D721Med (cell line): Measurements from ENCODE around the gene WRAP73.
A peak's percentile ranks its signal among the peaks of the same experiment; 100 is the strongest.

Experiments used
- DNase-seq: peaks from one replicate; pipeline ENCODE4 v3.0.0; 2011; ENCODE audit warnings: low spot score; ENCODE audit not compliant: insufficient read length
- FAIRE-seq: peaks from 2 replicates; lab custom pipeline; 2011; peaks lifted over from hg19 to GRCh38; lab: Jason Lieb, UNC
- TF ChIP-seq, protein P1 (sequence below): IDR thresholded peaks from 2 replicates; pipeline ENCODE4 v1.5.1; 2012; ENCODE audit warnings: mild to moderate bottlenecking, control low read depth; ENCODE audit not compliant: insufficient read depth; ENCODE audit errors: missing control alignments

The WRAP73 gene

DNA sequence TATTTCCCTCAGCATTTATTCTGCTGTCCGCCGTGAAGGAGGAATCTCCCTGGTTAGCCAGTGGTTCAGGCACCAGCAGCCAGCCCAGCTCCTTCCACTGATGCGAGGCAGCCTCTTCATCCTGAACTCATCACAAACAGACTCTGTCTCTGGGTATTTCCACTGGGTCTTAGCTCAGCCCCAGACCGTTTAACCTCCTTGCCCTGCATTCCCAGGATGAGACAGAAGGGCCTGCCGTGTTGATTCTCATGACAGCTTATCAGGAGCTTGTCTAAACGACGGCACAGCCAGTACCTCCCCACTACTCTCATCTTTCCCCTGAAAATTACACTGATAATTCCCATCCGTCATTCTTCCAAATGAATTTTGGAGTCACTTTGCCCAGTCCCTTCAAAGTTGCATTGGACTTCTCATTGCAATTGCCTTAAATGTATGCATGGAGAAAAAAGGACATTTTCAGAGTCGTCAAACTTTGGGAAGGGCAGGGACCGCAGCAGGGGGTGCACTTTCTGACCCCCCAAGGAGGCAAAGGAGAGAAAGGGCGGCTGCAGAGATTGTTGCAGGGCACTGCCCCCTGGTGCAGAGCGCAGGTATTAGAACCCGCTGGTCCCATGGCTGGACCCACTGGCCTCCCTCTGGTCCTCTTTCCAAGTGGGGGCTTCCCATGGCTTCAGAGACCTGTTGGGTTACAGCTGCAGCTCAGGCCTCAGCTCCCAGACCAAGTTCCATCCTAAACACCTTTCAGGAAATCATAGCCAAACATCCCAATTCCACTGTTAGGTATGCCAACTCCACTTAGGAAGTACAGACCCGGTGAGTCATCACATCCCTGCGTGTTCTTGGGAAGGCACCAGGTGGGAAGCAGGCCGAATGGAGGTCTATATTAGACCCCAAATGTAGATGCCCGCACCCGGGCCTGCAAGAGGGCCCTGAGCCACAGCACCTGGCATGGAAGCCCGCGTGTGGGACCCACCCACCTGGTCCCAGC is 34.9 kb downstream of the WRAP73 start:
- DNase-seq: no peak
- TF ChIP-seq, protein P1, sequence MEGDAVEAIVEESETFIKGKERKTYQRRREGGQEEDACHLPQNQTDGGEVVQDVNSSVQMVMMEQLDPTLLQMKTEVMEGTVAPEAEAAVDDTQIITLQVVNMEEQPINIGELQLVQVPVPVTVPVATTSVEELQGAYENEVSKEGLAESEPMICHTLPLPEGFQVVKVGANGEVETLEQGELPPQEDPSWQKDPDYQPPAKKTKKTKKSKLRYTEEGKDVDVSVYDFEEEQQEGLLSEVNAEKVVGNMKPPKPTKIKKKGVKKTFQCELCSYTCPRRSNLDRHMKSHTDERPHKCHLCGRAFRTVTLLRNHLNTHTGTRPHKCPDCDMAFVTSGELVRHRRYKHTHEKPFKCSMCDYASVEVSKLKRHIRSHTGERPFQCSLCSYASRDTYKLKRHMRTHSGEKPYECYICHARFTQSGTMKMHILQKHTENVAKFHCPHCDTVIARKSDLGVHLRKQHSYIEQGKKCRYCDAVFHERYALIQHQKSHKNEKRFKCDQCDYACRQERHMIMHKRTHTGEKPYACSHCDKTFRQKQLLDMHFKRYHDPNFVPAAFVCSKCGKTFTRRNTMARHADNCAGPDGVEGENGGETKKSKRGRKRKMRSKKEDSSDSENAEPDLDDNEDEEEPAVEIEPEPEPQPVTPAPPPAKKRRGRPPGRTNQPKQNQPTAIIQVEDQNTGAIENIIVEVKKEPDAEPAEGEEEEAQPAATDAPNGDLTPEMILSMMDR: peak; percentile 38
- FAIRE-seq: no peak

DNA sequence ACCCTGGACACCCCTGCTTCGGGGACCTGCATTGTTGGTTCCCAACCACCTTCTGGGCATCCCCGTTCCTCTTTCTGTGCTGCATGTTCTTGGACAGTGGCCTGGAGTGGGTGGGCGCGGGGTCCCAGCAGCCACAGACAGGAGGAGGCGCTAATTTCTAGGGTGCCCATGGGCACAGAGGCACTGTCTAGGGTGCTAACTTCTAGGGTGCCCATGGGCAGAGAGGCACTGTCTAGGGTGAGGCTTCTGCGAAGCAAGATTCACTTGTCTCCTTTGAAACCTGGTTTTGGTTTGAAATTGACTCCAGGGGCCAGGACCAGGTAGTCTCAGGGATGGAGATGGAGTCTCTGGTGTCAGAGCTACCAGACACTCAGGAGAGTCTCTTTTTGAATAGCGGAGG is 37.8 kb downstream of the WRAP73 start:
- FAIRE-seq (no peak), DNase-seq (no peak)
- TF ChIP-seq, protein P1: no peak

DNA sequence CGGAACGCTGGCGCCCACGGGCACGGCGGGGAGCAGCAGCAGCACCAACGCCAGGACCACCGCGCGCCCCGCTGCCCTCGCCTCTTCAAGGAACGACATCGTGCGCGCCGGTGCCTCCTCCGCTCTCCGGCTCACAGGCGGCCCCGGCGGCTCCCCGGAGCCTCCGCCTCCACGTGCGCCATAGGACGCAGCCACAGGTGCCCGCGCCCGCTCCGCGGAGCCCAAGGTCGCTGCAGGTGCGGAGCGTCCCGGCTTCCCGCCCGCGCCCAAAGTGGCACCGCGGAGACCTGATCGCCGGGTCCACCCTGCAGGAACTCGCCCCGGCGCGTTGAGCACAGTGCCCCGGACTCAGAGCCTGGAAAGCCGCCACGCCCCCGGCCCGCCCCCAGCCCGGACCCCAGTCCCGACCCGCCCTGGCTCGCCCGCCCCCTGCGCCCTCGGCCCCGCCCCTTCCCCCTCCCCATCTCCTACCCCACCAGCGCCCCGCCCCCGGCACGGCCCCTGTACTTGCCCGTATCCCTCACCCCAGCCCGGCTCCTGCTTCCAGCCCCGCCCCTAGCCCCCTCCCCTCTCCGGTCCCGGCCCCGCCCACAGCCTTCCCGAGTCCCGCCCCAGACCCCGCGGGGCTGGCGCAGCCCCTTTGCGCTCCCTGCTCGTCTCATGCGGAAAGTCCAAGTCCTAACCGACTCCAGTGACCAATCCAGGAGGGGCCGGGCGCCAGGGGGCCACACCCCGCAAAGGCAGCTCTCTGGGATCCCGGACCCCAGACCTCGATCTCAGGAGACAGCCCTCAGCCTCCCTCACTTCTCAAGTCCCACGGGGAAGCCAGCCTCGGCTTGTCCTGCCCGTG is 38.5 kb downstream of the WRAP73 start, which contains the start of gene MEGF6:
MEGF6 (minus strand) TSS at position 339 of the 850 bp plus-strand sequence; CDS start at position 99, 240 bp downstream.
- peak; percentile 61 for DNase-seq
- FAIRE-seq: no peak
- TF ChIP-seq, protein P1: no peak

DNA sequence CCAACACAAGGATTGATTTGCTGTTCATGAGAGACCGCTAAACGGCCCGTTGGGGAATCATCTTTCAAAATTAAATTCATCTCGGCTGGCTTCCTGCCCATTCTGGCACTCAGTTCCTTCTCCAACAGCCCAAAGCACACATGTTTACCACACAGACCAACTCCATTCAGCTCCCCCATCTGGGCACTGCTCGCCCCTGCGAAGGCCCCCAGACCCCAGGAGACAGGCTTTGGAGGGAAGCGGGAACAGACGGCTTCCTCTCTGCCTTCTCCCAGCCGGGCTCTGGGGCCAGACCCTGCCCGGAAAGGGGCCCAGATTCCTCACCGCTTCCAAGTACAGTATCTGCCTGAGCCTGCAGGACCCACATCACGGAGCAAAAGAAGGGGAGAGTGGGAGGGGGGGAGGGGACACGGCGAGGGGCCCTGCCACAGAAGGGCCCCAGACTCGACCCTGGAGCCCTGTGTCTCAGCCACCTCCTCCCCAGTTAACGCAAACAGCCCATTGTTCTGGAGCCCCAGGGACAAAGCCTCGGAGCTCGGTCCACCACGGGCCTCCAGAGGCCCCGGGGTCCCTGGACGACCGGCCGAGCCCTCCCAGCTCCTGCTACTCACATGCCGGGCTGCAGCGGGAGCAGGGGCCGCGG is 39.3 kb downstream of the WRAP73 start:
- DNase-seq (no peak), FAIRE-seq (no peak)
- TF ChIP-seq, protein P1: no peak

DNA sequence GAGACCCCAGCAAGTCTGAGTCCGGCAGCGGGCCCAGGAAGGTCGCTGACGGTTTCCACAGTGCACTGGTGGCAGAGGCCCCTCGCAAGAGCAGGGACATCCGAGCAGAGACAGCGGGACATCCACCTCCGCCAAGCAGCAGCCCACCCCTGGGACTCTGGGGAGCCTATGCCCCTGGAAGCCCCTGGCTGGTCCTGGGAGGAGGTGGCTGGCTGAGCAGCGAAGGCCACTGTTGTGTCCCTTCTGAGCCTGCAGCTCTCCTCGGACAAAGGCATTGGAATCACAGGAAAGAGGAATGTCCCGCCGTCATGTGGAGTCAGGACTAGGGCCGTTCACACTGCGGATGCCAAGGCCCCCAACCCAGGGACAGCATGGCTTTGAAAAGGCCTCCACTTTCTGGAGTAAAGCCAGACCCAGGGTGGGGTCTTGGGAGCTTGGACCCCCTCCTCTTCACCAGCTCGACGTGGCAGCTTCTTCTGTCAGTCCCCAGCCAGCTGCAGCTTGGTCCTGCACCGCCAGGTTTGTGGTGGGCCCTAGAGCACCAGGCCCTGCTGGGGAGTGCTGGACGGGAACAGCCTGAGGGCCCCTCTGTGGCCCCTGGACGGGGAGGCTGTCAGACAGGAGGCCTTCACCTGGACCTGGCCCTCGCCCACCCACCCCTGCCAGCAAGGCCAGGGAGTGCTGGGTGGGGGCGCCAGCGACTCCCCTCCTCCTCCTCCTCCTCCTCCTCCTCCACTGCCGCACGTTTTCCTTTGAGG is 40.0 kb downstream of the WRAP73 start:
- no peak for FAIRE-seq
- no peak for DNase-seq
- TF ChIP-seq, protein P1: no peak
